Activated T-helper 9 cell treated with anti-CD3 and anti-CD28 coated beads, Interleukin-2, amount 50 U/mL, for 16 hours (primary cell): ENCODE measurements around the gene NLGN2.

ENCODE experiments used
- DNase-seq: peaks from one replicate; pipeline ENCODE4 v3.0.0-alpha.2; 2020; ENCODE audit warnings: low read depth

The NLGN2 gene

GRCh38 chr17:7437950-7438614, 30.4 kb downstream of the NLGN2 start:
- DNase-seq = no peak

- no peak for DNase-seq
Measured at GRCh38 chr17:7438656-7439460, 31.2 kb downstream of the NLGN2 start.

- DNase-seq = no peak
Measured at GRCh38 chr17:7439462-7440112, 31.9 kb downstream of the NLGN2 start, which contains the start of gene FGF11. Gene FGF11, plus strand, starts transcription at chr17:7439512. Its CDS starts 109 bp downstream, at chr17:7439621.

- DNase-seq = no peak
Measured at GRCh38 chr17:7440113-7440833, 32.6 kb downstream of the NLGN2 start.

- DNase-seq = no peak
Measured at GRCh38 chr17:7440834-7441195, 33.2 kb downstream of the NLGN2 start.

GRCh38 chr17:7441266-7441665, 33.6 kb downstream of the NLGN2 start:
- no peak for DNase-seq

GRCh38 chr17:7442142-7442541, 34.5 kb downstream of the NLGN2 start:
- DNase-seq = no peak

- no peak for DNase-seq
Measured at GRCh38 chr17:7443499-7444485, 36.1 kb downstream of the NLGN2 start.

- DNase-seq = no peak
Measured at GRCh38 chr17:7444682-7445618, 37.3 kb downstream of the NLGN2 start, which contains the start of gene CHRNB1. Gene CHRNB1, plus strand, starts transcription at chr17:7445061. Its CDS starts 67 bp downstream, at chr17:7445128.

GRCh38 chr17:7445619-7445968, 37.9 kb downstream of the NLGN2 start:
- no peak for DNase-seq

- no peak for DNase-seq
Measured at GRCh38 chr17:7448461-7448860, 40.8 kb downstream of the NLGN2 start.

- DNase-seq = no peak
Measured at GRCh38 chr17:7459961-7460545, 52.4 kb downstream of the NLGN2 start.

GRCh38 chr17:7460850-7461660, 53.4 kb downstream of the NLGN2 start:
- DNase-seq = no peak

- no peak for DNase-seq
Measured at GRCh38 chr17:7462474-7463371, 55.1 kb downstream of the NLGN2 start.

GRCh38 chr17:7463372-7463846, 55.8 kb downstream of the NLGN2 start:
- DNase-seq = no peak

GRCh38 chr17:7464081-7464480, 56.4 kb downstream of the NLGN2 start:
- no peak for DNase-seq

GRCh38 chr17:7465597-7466275, 58.1 kb downstream of the NLGN2 start:
- no peak for DNase-seq
